GM19455 (cell line): ENCODE data around the gene LRP1B.

Experiments
- ATAC-seq: cut with Tn5 transposase; IDR thresholded peaks from one replicate; pipeline ENCODE4 v1.9.1; 2021; ENCODE audit not compliant: unreplicated experiment

Gene LRP1B

GRCh38 chr2:142042536-142043199 lies 88.1 kb downstream of the LRP1B start:
- no peak for ATAC-seq

GRCh38 chr2:142041996-142042395 lies 88.8 kb downstream of the LRP1B start:
- ATAC-seq, result no peak

- no peak for ATAC-seq
Measured at GRCh38 chr2:142041105-142041504, 89.7 kb downstream of the LRP1B start.

GRCh38 chr2:142040556-142040955 lies 90.3 kb downstream of the LRP1B start:
- no peak for ATAC-seq

- no peak for ATAC-seq
Measured at GRCh38 chr2:142038826-142039225, 92.0 kb downstream of the LRP1B start.

- no peak for ATAC-seq
Measured at GRCh38 chr2:142037744-142038143, 93.1 kb downstream of the LRP1B start.

- no peak for ATAC-seq
Measured at GRCh38 chr2:142037066-142037465, 93.8 kb downstream of the LRP1B start.

- ATAC-seq, result no peak
Measured at GRCh38 chr2:142033393-142033792, 97.4 kb downstream of the LRP1B start.

- no peak for ATAC-seq
Measured at GRCh38 chr2:142031656-142032055, 99.2 kb downstream of the LRP1B start.

GRCh38 chr2:142030735-142031134 lies 100.1 kb downstream of the LRP1B start:
- ATAC-seq, result no peak

GRCh38 chr2:142029974-142030373 lies 100.8 kb downstream of the LRP1B start:
- ATAC-seq, result no peak

GRCh38 chr2:142025394-142025793 lies 105.4 kb downstream of the LRP1B start:
- ATAC-seq, result no peak

- ATAC-seq, result no peak
Measured at GRCh38 chr2:142020368-142020767, 110.4 kb downstream of the LRP1B start.

- ATAC-seq, result no peak
Measured at GRCh38 chr2:142014536-142014935, 116.3 kb downstream of the LRP1B start.

- ATAC-seq, result no peak
Measured at GRCh38 chr2:142012797-142013196, 118.0 kb downstream of the LRP1B start.

GRCh38 chr2:142010477-142011270 lies 120.1 kb downstream of the LRP1B start:
- no peak for ATAC-seq

- no peak for ATAC-seq
Measured at GRCh38 chr2:142008135-142008744, 122.6 kb downstream of the LRP1B start.

- ATAC-seq, result no peak
Measured at GRCh38 chr2:141994066-141994465, 136.8 kb downstream of the LRP1B start.

GRCh38 chr2:141992695-141993094 lies 138.1 kb downstream of the LRP1B start:
- no peak for ATAC-seq

- no peak for ATAC-seq
Measured at GRCh38 chr2:141968433-141968832, 162.4 kb downstream of the LRP1B start.

- no peak for ATAC-seq
Measured at GRCh38 chr2:141967980-141968379, 162.8 kb downstream of the LRP1B start.

- no peak for ATAC-seq
Measured at GRCh38 chr2:141967503-141967902, 163.3 kb downstream of the LRP1B start.
